Measurements from ENCODE around the gene ZBTB17.

The ZBTB17 gene

DNA sequence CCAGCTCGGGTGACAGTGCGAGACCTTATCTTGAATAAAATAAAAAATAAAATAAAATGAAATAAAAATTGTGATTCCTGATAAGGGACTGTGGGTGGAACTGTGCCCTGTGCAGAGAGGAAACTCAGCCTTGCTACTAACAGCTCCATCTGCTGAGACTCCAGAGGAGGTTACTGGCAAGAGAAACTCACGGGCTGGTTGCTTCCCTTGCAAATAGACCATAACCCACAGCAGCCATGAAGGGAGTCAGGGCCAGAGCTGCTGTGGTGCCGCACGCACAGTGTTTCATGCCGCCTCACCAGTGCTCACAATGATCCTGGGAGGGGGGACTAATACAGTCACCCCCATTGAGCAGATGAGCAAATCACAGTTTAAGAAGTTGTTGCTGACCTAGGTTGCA, 13.7 kb downstream of the ZBTB17 start:
- H3K27me3 ChIP-seq (ENCODE audit: insufficient read depth, low read depth, severe bottlenecking): no peaks in the 10 kb centered on the region
- no peak for TF ChIP-seq CTCF (IDR thresholded peaks at IDR 0.05; ENCODE audit: low read depth, low read length)
- H3K27ac ChIP-seq: peak overlapping the region; percentile 48; the same call in 1 of the 2 replicates
- no peaks in the 10 kb centered on the region for H3K9me3 ChIP-seq (ENCODE audit: severe bottlenecking)
- no peak overlapping the region for H3K4me3 ChIP-seq (ENCODE audit: low read depth, low read length)
- no peak for DNase-seq
- H3K36me3 ChIP-seq: peaks cover 3% of the 10 kb centered on the region; the same call in 1 of the 2 replicates

DNA sequence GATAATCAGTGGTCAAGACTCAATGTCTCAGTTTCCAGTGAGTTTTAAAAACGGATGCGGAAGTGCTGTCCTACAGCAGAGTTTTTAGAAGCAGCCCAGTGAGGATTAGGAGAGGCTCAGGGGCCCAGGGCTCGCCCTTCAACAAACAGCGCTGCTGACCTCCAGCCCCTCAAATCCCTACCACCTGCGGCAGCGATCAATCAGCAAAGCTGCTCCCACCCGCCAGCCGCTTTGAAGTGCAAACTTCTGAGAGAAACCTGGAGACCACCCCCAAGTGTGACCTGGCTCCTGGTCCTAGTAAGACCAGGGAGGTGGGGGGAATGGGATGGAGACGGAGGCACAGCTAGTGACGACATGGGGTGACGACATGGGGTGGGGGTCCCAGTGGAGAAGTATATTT, 14.4 kb downstream of the ZBTB17 start:
- Histone ChIP-seq H3K36me3 (peaks cover 3% of the 10 kb centered on the region; the same call in 1 of the 2 replicates), H3K9me3 (ENCODE audit: severe bottlenecking) (no peaks in the 10 kb centered on the region), H3K4me3 (ENCODE audit: low read depth, low read length) (no peak overlapping the region), H3K27me3 (ENCODE audit: insufficient read depth, low read depth, severe bottlenecking) (no peaks in the 10 kb centered on the region), H3K27ac (peak overlapping the region; percentile 48)
- DNase-seq: peak; percentile 62
- no peak for TF ChIP-seq CTCF (IDR thresholded peaks at IDR 0.05; ENCODE audit: low read depth, low read length)

- no peak for TF ChIP-seq CTCF (IDR thresholded peaks at IDR 0.05; ENCODE audit: low read depth, low read length)
- H3K36me3 ChIP-seq: peaks cover 3% of the 10 kb centered on the region; the same call in 1 of the 2 replicates
- DNase-seq: no peak
- no peaks in the 10 kb centered on the region for H3K9me3 ChIP-seq (ENCODE audit: severe bottlenecking)
- H3K4me3 ChIP-seq (ENCODE audit: low read depth, low read length): no peak overlapping the region
- no peak overlapping the region for H3K27ac ChIP-seq
- no peaks in the 10 kb centered on the region for H3K27me3 ChIP-seq (ENCODE audit: insufficient read depth, low read depth, severe bottlenecking)
Measured at GRCh38 chr1:15960808-15961207, 15.1 kb downstream of the ZBTB17 start.

- Histone ChIP-seq H3K36me3 (peaks cover 3% of the 10 kb centered on the region; the same call in 1 of the 2 replicates), H3K9me3 (ENCODE audit: severe bottlenecking) (no peaks in the 10 kb centered on the region), H3K27ac (no peak overlapping the region), H3K4me3 (ENCODE audit: low read depth, low read length) (no peak overlapping the region), H3K27me3 (ENCODE audit: insufficient read depth, low read depth, severe bottlenecking) (no peaks in the 10 kb centered on the region)
- no peak for TF ChIP-seq CTCF (IDR thresholded peaks at IDR 0.05; ENCODE audit: low read depth, low read length)
- DNase-seq: no peak
Measured at GRCh38 chr1:15959827-15960446, 16.0 kb downstream of the ZBTB17 start.

DNA sequence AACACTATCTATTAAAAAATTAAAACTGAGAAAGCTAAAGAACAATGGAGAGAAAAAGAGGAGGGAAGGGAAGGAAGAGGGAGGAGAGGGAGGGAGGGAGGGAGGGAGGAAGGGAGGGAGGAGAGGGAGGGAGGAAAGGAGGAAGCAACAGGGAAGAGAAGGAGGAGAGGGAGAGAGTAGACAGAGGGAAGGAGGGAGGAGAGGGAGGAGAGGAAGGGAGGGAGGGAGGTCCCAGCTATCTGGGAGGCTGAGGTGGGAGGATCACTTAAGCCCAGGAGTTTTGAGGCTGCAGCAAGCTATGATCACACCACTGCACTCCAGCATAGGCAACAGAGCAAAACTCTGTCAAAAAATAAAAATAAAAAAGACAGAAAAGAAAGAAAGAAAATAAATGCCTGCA, 16.5 kb downstream of the ZBTB17 start:
- TF ChIP-seq CTCF (IDR thresholded peaks at IDR 0.05; ENCODE audit: low read depth, low read length): no peak

DNA sequence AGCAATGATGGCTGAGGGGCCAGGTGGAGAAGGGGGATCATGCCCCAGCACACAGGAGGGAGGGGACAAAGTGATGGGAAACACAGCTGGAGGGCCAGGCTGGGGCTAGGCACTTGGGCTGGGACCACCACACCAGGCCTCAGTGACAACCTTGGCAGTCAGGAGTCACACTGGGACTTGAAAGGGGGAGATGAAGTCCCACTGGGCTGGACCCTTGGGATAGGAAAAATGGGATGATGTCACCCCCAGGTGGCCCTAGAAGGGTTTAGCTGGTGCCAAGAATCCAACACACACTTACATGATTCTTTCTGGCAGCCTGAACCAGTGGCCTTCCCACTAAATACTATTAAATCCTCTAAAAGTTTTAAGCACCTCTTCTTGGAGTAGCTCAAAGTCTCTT, 17.1 kb downstream of the ZBTB17 start:
- Histone ChIP-seq H3K9me3 (ENCODE audit: severe bottlenecking) (no peaks in the 10 kb centered on the region), H3K27ac (no peak overlapping the region), H3K36me3 (peaks cover 3% of the 10 kb centered on the region), H3K27me3 (ENCODE audit: insufficient read depth, low read depth, severe bottlenecking) (no peaks in the 10 kb centered on the region), H3K4me3 (ENCODE audit: low read depth, low read length) (no peak overlapping the region)
- no peak for TF ChIP-seq CTCF (IDR thresholded peaks at IDR 0.05; ENCODE audit: low read depth, low read length)
- no peak for DNase-seq

More for the DNA sequence above, 16.5 kb downstream of the ZBTB17 start:
- H3K9me3 ChIP-seq (ENCODE audit: severe bottlenecking): no peaks in the 10 kb centered on the region
- no peak for DNase-seq
- peaks cover 3% of the 10 kb centered on the region; the same call in 1 of the 2 replicates for H3K36me3 ChIP-seq
- H3K4me3 ChIP-seq (ENCODE audit: low read depth, low read length): no peak overlapping the region
- no peaks in the 10 kb centered on the region for H3K27me3 ChIP-seq (ENCODE audit: insufficient read depth, low read depth, severe bottlenecking)
- no peak overlapping the region for H3K27ac ChIP-seq

Data from WERI-Rb-1 (cell line).